Dermis lymphatic vessel endothelial cell (primary cell): Measurements from ENCODE around the gene PGLYRP4. TPM values are rescaled to one million over a fixed set of nuclear protein-coding genes. Genes with fewer than 3 reads are reported as not detected.

Experiments
- total RNA-seq: library from RNA; depleted of rRNA; stranded (reverse); fragments of >200 nt; gene quantifications from 2 replicates; pipeline ENCODE4 v1.2.1, GENCODE V29; 2014

The PGLYRP4 gene
- not detected in 2 replicates for total RNA-seq

GRCh38 chr1:153348511-153349362 lies at the start of gene PGLYRP4:
Gene PGLYRP4, minus strand, starts transcription at chr1:153348841. Its CDS starts 909 bp downstream, at chr1:153347932.

GRCh38 chr1:153390938-153391710 lies 42.5 kb upstream of the PGLYRP4 start, which contains the start of gene S100A8:
Gene S100A8, minus strand, starts transcription at chr1:153391073. Its CDS starts 538 bp downstream, at chr1:153390535.

GRCh38 chr1:153375511-153375910 lies 26.9 kb upstream of the PGLYRP4 start, which contains the start of gene S100A12:
Gene S100A12, minus strand, starts transcription at chr1:153375621. Its CDS starts 1,029 bp downstream, at chr1:153374592.

GRCh38 chr1:153357853-153358690 lies 9.4 kb upstream of the PGLYRP4 start, which contains the start of gene S100A9:
Gene S100A9, plus strand, starts transcription at chr1:153357854. Its CDS starts 430 bp downstream, at chr1:153358284.

GRCh38 chr1:153312570-153313186 lies 36.0 kb downstream of the PGLYRP4 start, which contains the start of gene PGLYRP3:
Gene PGLYRP3, minus strand, starts transcription at chr1:153312952. Its CDS starts 2,287 bp downstream, at chr1:153310665.

Other genes with a start within 250 kb of the PGLYRP4 start
- not detected in 2 replicates for gene SPRR2F, start 235.3 kb downstream of the PGLYRP4 start, total RNA-seq
- gene SPRR2G, start 198.0 kb downstream of the PGLYRP4 start, total RNA-seq = not detected in 2 replicates
- not detected in 2 replicates for gene LELP1, start 145.4 kb downstream of the PGLYRP4 start, total RNA-seq
- gene PRR9, start 131.3 kb downstream of the PGLYRP4 start, total RNA-seq = not detected in 2 replicates
- gene LORICRIN, start 89.2 kb downstream of the PGLYRP4 start, total RNA-seq = not detected in 2 replicates
- gene PGLYRP3, start 35.9 kb downstream of the PGLYRP4 start, total RNA-seq = not detected in 2 replicates
- not detected in 2 replicates for gene S100A9, start 9.0 kb upstream of the PGLYRP4 start, total RNA-seq
- gene S100A12, start 26.8 kb upstream of the PGLYRP4 start, total RNA-seq = not detected in 2 replicates
- not detected in 2 replicates for gene S100A8, start 42.2 kb upstream of the PGLYRP4 start, total RNA-seq
- not detected in 2 replicates for gene S100A7A, start 67.7 kb upstream of the PGLYRP4 start, total RNA-seq
- not detected in 2 replicates for gene S100A7, start 111.8 kb upstream of the PGLYRP4 start, total RNA-seq
- 478 and 706 TPM in 2 replicates for gene S100A6, start 187.2 kb upstream of the PGLYRP4 start, total RNA-seq
- 0.17 TPM in 1 of 2 replicates, not detected in the other for gene S100A5, start 192.1 kb upstream of the PGLYRP4 start, total RNA-seq
- 18.1 and 19.9 TPM in 2 replicates for gene S100A4, start 197.0 kb upstream of the PGLYRP4 start, total RNA-seq
- 0.26 and 1.3 TPM in 2 replicates for gene S100A3, start 200.4 kb upstream of the PGLYRP4 start, total RNA-seq
- 0.86 and 0.98 TPM in 2 replicates for gene S100A2, start 217.0 kb upstream of the PGLYRP4 start, total RNA-seq